Endothelial cell (in vitro differentiated cells): Measurements from ENCODE around the gene NUP58. TPM values are rescaled to one million over a fixed set of nuclear protein-coding genes. Genes with fewer than 3 reads are reported as not detected.

Source experiments
- DNase-seq: peaks from one replicate; pipeline ENCODE4 v3.0.0; 2021; ENCODE audit warnings: low spot score
- H3K27ac Mint-ChIP-seq: one replicate; pipeline ENCODE4 v1.8.0; 2021; ENCODE audit warnings: mixed read lengths, inconsistent platforms; ENCODE audit not compliant: unreplicated experiment
- H3K27me3 Mint-ChIP-seq: one replicate; pipeline ENCODE4 v1.8.0; 2021; ENCODE audit warnings: mild to moderate bottlenecking, moderate library complexity, mixed read lengths, inconsistent platforms; ENCODE audit not compliant: unreplicated experiment
- H3K36me3 Mint-ChIP-seq: one replicate; pipeline ENCODE4 v1.8.0; 2021; ENCODE audit warnings: mild to moderate bottlenecking, low read depth, mixed read lengths, inconsistent platforms; ENCODE audit not compliant: unreplicated experiment
- H3K4me1 Mint-ChIP-seq: one replicate; pipeline ENCODE4 v1.8.0; 2021; ENCODE audit warnings: mild to moderate bottlenecking, mixed read lengths, inconsistent platforms; ENCODE audit not compliant: unreplicated experiment
- H3K4me3 Mint-ChIP-seq: one replicate; pipeline ENCODE4 v1.8.0; 2021; ENCODE audit warnings: mild to moderate bottlenecking, mixed read lengths, inconsistent platforms; ENCODE audit not compliant: unreplicated experiment
- H3K9me3 Mint-ChIP-seq: one replicate; pipeline ENCODE4 v1.8.0; 2021; ENCODE audit warnings: mixed read lengths, inconsistent platforms; ENCODE audit not compliant: unreplicated experiment
- CTCF ChIP-seq: fragments of 200-600 bp; sonication (generic); IDR thresholded peaks from one replicate; pipeline ENCODE4 v1.5.0; 2021; ENCODE audit warnings: antibody characterized with exemption; ENCODE audit not compliant: unreplicated experiment
- total RNA-seq: library from RNA; stranded (reverse); fragmentation: NEBNext Ultra II Directional; extraction: Animal tissue kit (Norgen Biotek cat#: 25700); gene quantifications from one replicate; pipeline ENCODE4 v1.2.1, GENCODE V29; 2021; ENCODE audit not compliant: unreplicated experiment

The NUP58 gene
- total RNA-seq, 1 donor from 2014 or later, result 49.9 TPM

GRCh38 chr13:25262261-25262660 is 39.2 kb upstream of the NUP58 start:
- no peaks in the 10 kb centered on the region for H3K27me3 Mint-ChIP-seq
- DNase-seq, result no peak
- no peak overlapping the region for H3K27ac Mint-ChIP-seq
- H3K4me3 Mint-ChIP-seq, result no peak overlapping the region
- H3K9me3 Mint-ChIP-seq, result no peaks in the 10 kb centered on the region
- peaks cover 26% of the 10 kb centered on the region for H3K36me3 Mint-ChIP-seq
- no peak for TF ChIP-seq CTCF
- H3K4me1 Mint-ChIP-seq, result no peaks in the 10 kb centered on the region

GRCh38 chr13:25266706-25267105 is 34.7 kb upstream of the NUP58 start:
- no peaks in the 10 kb centered on the region for H3K27me3 Mint-ChIP-seq
- H3K27ac Mint-ChIP-seq, result no peak overlapping the region
- H3K9me3 Mint-ChIP-seq, result no peaks in the 10 kb centered on the region
- H3K4me3 Mint-ChIP-seq, result no peak overlapping the region
- H3K36me3 Mint-ChIP-seq, result peaks cover 19% of the 10 kb centered on the region
- TF ChIP-seq CTCF, result no peak
- DNase-seq, result no peak
- H3K4me1 Mint-ChIP-seq, result no peaks in the 10 kb centered on the region

GRCh38 chr13:25267715-25268114 is 33.7 kb upstream of the NUP58 start:
- Mint-ChIP-seq H3K4me3 (no peak overlapping the region), H3K27me3 (no peaks in the 10 kb centered on the region), H3K9me3 (no peaks in the 10 kb centered on the region), H3K36me3 (peaks cover 22% of the 10 kb centered on the region), H3K27ac (no peak overlapping the region), H3K4me1 (no peaks in the 10 kb centered on the region)
- DNase-seq, result no peak
- TF ChIP-seq CTCF, result no peak

GRCh38 chr13:25268561-25268960 is 32.9 kb upstream of the NUP58 start:
- no peak overlapping the region for H3K27ac Mint-ChIP-seq
- H3K9me3 Mint-ChIP-seq, result no peaks in the 10 kb centered on the region
- H3K27me3 Mint-ChIP-seq, result no peaks in the 10 kb centered on the region
- TF ChIP-seq CTCF, result no peak
- no peaks in the 10 kb centered on the region for H3K4me1 Mint-ChIP-seq
- H3K4me3 Mint-ChIP-seq, result no peak overlapping the region
- no peak for DNase-seq
- H3K36me3 Mint-ChIP-seq, result peaks cover 16% of the 10 kb centered on the region

GRCh38 chr13:25276748-25277147 is 24.7 kb upstream of the NUP58 start:
- H3K4me3 Mint-ChIP-seq, result no peak overlapping the region
- peaks cover 8% of the 10 kb centered on the region for H3K36me3 Mint-ChIP-seq
- DNase-seq, result no peak
- no peaks in the 10 kb centered on the region for H3K9me3 Mint-ChIP-seq
- H3K27ac Mint-ChIP-seq, result no peak overlapping the region
- peaks cover 4% of the 10 kb centered on the region for H3K27me3 Mint-ChIP-seq
- peaks cover 18% of the 10 kb centered on the region for H3K4me1 Mint-ChIP-seq
- TF ChIP-seq CTCF, result no peak
